Mesendoderm (in vitro differentiated cells): ENCODE measurements around the gene HPX.

Source experiments
- DNase-seq: peaks from one replicate; pipeline ENCODE4 v3.0.0; 2013
- H2AK5ac ChIP-seq: 2 replicates; pipeline ENCODE4 v1.6.1; 2013; ENCODE audit warnings: low read length, inconsistent platforms
- H2BK120ac ChIP-seq: 2 replicates; pipeline ENCODE4 v1.6.1; 2013; ENCODE audit warnings: low read depth, mild to moderate bottlenecking, low read length, moderate library complexity, mixed read lengths
- H2BK15ac ChIP-seq: replicated peaks from 2 replicates; pipeline ENCODE4 v1.6.1; 2013; ENCODE audit warnings: low read depth, mild to moderate bottlenecking, moderate library complexity
- H2BK5ac ChIP-seq: 2 replicates; pipeline ENCODE4 v1.6.1; 2013; ENCODE audit warnings: low read length, inconsistent platforms
- H3K18ac ChIP-seq: 2 replicates; pipeline ENCODE4 v1.6.1; 2013; ENCODE audit warnings: mild to moderate bottlenecking, low read length, mixed read lengths
- H3K23ac ChIP-seq: one replicate; pipeline ENCODE4 v1.6.1; 2013; ENCODE audit warnings: low read length
- H3K27ac ChIP-seq: 2 replicates; pipeline ENCODE4 v1.5.1; 2013; ENCODE audit warnings: low read depth, mild to moderate bottlenecking, inconsistent platforms, low read length, moderate library complexity
- H3K27me3 ChIP-seq: 2 replicates; pipeline ENCODE4 v1.6.1; 2013; ENCODE audit warnings: low read length, control low read depth, mild to moderate bottlenecking, inconsistent platforms; ENCODE audit not compliant: insufficient read depth, poor library complexity
- H3K36me3 ChIP-seq: 2 replicates; pipeline ENCODE4 v1.6.1; 2013; ENCODE audit warnings: low read length, inconsistent platforms; ENCODE audit not compliant: control insufficient read depth, insufficient read depth
- H3K4ac ChIP-seq: one replicate; pipeline ENCODE4 v1.6.1; 2013; ENCODE audit warnings: low read depth, mild to moderate bottlenecking, low read length, moderate library complexity
- H3K4me1 ChIP-seq: 2 replicates; pipeline ENCODE4 v1.6.1; 2013; ENCODE audit warnings: low read depth, low read length, inconsistent platforms; ENCODE audit not compliant: control insufficient read depth
- H3K4me2 ChIP-seq: 2 replicates; pipeline ENCODE4 v1.6.1; 2013; ENCODE audit warnings: low read length
- H3K4me3 ChIP-seq: 2 replicates; pipeline ENCODE4 v1.5.1; 2013; ENCODE audit warnings: mild to moderate bottlenecking, low read length
- H3K56ac ChIP-seq: one replicate; pipeline ENCODE4 v1.6.1; 2013; ENCODE audit warnings: low read length
- H3K79me1 ChIP-seq: 2 replicates; pipeline ENCODE4 v1.6.1; 2013; ENCODE audit warnings: low read length, inconsistent platforms
- H3K79me2 ChIP-seq: 2 replicates; pipeline ENCODE4 v1.6.1; 2013; ENCODE audit warnings: mild to moderate bottlenecking, low read length; ENCODE audit not compliant: control insufficient read depth, insufficient read depth
- H3K9ac ChIP-seq: 2 replicates; pipeline ENCODE4 v1.6.1; 2013; ENCODE audit warnings: low read length, inconsistent platforms
- H4K5ac ChIP-seq: one replicate; pipeline ENCODE4 v1.6.1; 2013; ENCODE audit warnings: low read length
- H4K8ac ChIP-seq: one replicate; pipeline ENCODE4 v1.6.1; 2013; ENCODE audit warnings: low read depth, mild to moderate bottlenecking, control low read depth, low read length, moderate library complexity
- WGBS: extraction: QIAGEN DNeasy Blood & Tissue Kit; methylation state at CpG from one replicate; pipeline ENCODE4 v1.1.7; 2013; ENCODE audit warnings: low lambda C conversion rate, missing lambda C conversion rate; ENCODE audit not compliant: insufficient coverage; ENCODE audit errors: extremely low coverage; 5-methylcytosine and 5-hydroxymethylcytosine counted together

The HPX gene

DNA sequence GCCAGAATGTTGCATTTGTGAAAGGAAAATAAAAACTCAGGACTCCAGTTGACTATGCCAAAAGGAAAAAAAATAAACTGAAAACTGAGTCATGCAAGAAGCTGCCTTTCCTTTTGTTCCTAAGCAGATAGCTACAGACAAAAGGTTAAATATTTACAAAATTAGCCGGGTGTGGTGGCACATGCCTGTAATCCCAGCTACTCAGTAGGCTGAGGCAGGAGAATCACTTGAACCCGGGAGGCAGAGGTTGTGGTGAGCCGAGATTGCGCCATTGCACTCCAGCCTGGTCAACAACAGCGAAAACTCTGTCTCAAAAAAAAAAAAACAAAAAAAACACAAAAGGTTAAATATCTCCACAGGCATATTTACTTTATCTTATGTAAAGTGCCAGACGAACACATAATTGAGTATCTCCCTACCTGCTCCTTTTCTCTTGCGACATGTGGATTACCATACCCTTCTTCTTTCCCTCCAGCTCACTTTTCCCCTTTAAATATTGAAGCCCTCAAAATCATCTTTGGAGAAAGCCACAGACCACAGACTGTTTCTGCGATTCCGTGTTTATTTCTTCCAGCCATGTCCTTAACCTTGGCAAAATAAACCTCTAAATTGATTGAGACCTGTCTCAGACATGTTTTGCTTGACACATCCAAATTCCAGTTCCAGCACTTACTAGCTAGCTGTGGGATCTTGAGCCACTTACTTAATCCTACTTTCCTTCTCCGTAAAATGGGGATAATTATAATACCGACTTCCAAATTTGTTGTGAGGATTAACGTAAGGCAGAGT, 52.8 kb downstream of the HPX start:
- Histone ChIP-seq H3K27ac (no peak overlapping the region), H3K18ac (no peak overlapping the region), H3K4me1 (peaks cover 4% of the 10 kb centered on the region), H3K27me3 (no peaks in the 10 kb centered on the region), H3K4ac (no peak overlapping the region), H3K4me3 (no peak overlapping the region), H4K8ac (no peak overlapping the region), H3K79me1 (no peaks in the 10 kb centered on the region), H3K36me3 (no peaks in the 10 kb centered on the region), H4K5ac (no peak overlapping the region), H2BK120ac (no peak overlapping the region), H2BK5ac (no peak overlapping the region), H3K9ac (no peak overlapping the region), H3K23ac (no peak overlapping the region), H2AK5ac (no peak overlapping the region), H3K4me2 (no peak overlapping the region), H3K56ac (no peak overlapping the region), H2BK15ac (no peak overlapping the region), H3K79me2 (no peaks in the 10 kb centered on the region)
- no CpG with 5 or more reads among the region's 12 CpGs for WGBS
- no peak for DNase-seq

GRCh38 chr11:6385046-6385777, 55.6 kb downstream of the HPX start:
- no peak overlapping the region for H2BK5ac ChIP-seq
- H3K23ac ChIP-seq: no peak overlapping the region
- no peak for DNase-seq
- H3K4me2 ChIP-seq: no peak overlapping the region
- H2BK15ac ChIP-seq: no peak overlapping the region
- no peaks in the 10 kb centered on the region for H3K79me1 ChIP-seq
- H2BK120ac ChIP-seq: no peak overlapping the region
- H3K4me3 ChIP-seq: no peak overlapping the region
- no peak overlapping the region for H3K56ac ChIP-seq
- H4K5ac ChIP-seq: no peak overlapping the region
- H3K36me3 ChIP-seq: no peaks in the 10 kb centered on the region
- WGBS: no CpG with 5 or more reads among the region's 7 CpGs
- no peaks in the 10 kb centered on the region for H3K79me2 ChIP-seq
- H3K27me3 ChIP-seq: no peaks in the 10 kb centered on the region
- H3K18ac ChIP-seq: no peak overlapping the region
- H3K4ac ChIP-seq: no peak overlapping the region
- H3K9ac ChIP-seq: no peak overlapping the region
- no peak overlapping the region for H2AK5ac ChIP-seq
- H3K4me1 ChIP-seq: peaks cover 2% of the 10 kb centered on the region
- no peak overlapping the region for H4K8ac ChIP-seq
- no peak overlapping the region for H3K27ac ChIP-seq
